HEK293 (cell line): ENCODE results near the gene GTF2IRD1.

Source experiments
- AEBP2 ChIP-seq: fragments of 450-650 bp; formaldehyde crosslinking; IDR thresholded peaks from 2 replicates; pipeline ENCODE4 v1.5.1; 2016; ENCODE audit warnings: missing biosample characterization, missing genetic modification characterization, borderline replicate concordance
- BCL11A ChIP-seq: fragments of 450-650 bp; formaldehyde crosslinking; IDR thresholded peaks from 2 replicates; pipeline ENCODE4 v1.5.1; 2016; ENCODE audit warnings: low read depth, missing biosample characterization, missing genetic modification characterization
- CTCF ChIP-seq: fragments of 450-650 bp; formaldehyde crosslinking; IDR thresholded peaks from 2 replicates; pipeline ENCODE4 v1.5.1; 2016; ENCODE audit warnings: missing biosample characterization, missing genetic modification characterization
- KLF17 ChIP-seq: fragments of 450-650 bp; formaldehyde crosslinking; IDR thresholded peaks from 2 replicates; pipeline ENCODE4 v1.5.1; 2016; ENCODE audit warnings: missing biosample characterization, missing genetic modification characterization
- SETDB1 ChIP-seq: IDR thresholded peaks from one replicate; pipeline ENCODE4 v1.6.1; 2017; ENCODE audit warnings: mild to moderate bottlenecking, low read length, moderate library complexity, mixed read lengths; ENCODE audit not compliant: insufficient read length
- WT1 ChIP-seq: fragments of 450-650 bp; formaldehyde crosslinking; IDR thresholded peaks from 2 replicates; pipeline ENCODE4 v1.5.1; 2016; ENCODE audit warnings: missing biosample characterization, missing genetic modification characterization
- YY1 ChIP-seq: fragments of 450-650 bp; formaldehyde crosslinking; IDR thresholded peaks from 2 replicates; pipeline ENCODE4 v1.5.1; 2018; ENCODE audit warnings: missing biosample characterization, missing genetic modification characterization
- ZBTB26 ChIP-seq: fragments of 450-650 bp; formaldehyde crosslinking; optimal IDR thresholded peaks from 2 replicates; pipeline ENCODE3; 2016; ENCODE audit warnings: missing biosample characterization, mild to moderate bottlenecking, missing genetic modification characterization
- ZBTB6 ChIP-seq: fragments of 450-650 bp; formaldehyde crosslinking; IDR thresholded peaks from 2 replicates; pipeline ENCODE4 v1.5.1; 2017; ENCODE audit warnings: missing biosample characterization, missing genetic modification characterization
- ZFP41 ChIP-seq: fragments of 450-650 bp; formaldehyde crosslinking; IDR thresholded peaks from 2 replicates; pipeline ENCODE4 v1.5.1; 2016; ENCODE audit warnings: missing biosample characterization, missing genetic modification characterization, borderline replicate concordance
- ZNF274 ChIP-seq, 2 experiments: fragments of 200-500 bp in 1 of 2; fragments of 450-650 bp in 1 of 2; sonication (Bioruptor generic) in 1 of 2; formaldehyde crosslinking in 1 of 2; IDR thresholded peaks; 2 replicates each; pipeline versions ENCODE4 v1.5.1 to v1.6.1; 2014 to 2016; ENCODE audit warnings: borderline replicate concordance in 1 of 2, inconsistent platforms in 1 of 2, low read length in 1 of 2, missing biosample characterization in 1 of 2, missing genetic modification characterization in 1 of 2
- ZNF280D ChIP-seq: fragments of 450-650 bp; formaldehyde crosslinking; IDR thresholded peaks from 2 replicates; pipeline ENCODE4 v1.5.1; 2016; ENCODE audit warnings: missing biosample characterization, missing genetic modification characterization
- ZNF558 ChIP-seq: fragments of 450-650 bp; formaldehyde crosslinking; IDR thresholded peaks from 2 replicates; pipeline ENCODE4 v1.5.1; 2016; ENCODE audit warnings: missing biosample characterization, missing genetic modification characterization
- ZNF768 ChIP-seq: fragments of 450-650 bp; formaldehyde crosslinking; IDR thresholded peaks from 2 replicates; pipeline ENCODE4 v1.5.1; 2018; ENCODE audit warnings: missing biosample characterization, mild to moderate bottlenecking, missing genetic modification characterization

- peak; percentile 61 for TF ChIP-seq ZBTB26 (tag by site-specific recombination)
- no peak for TF ChIP-seq SETDB1
- no peak for TF ChIP-seq CTCF (tag by site-specific recombination)
- no peak for TF ChIP-seq WT1 (tag by site-specific recombination)
- TF ChIP-seq ZNF280D (tag by site-specific recombination) = no peak
- TF ChIP-seq BCL11A (tag by site-specific recombination) = no peak
- TF ChIP-seq AEBP2 (tag by site-specific recombination) = no peak
- peak; percentile 42; the same call in 1 of the 2 replicates for TF ChIP-seq ZBTB6 (tag by site-specific recombination)
- no peak for TF ChIP-seq KLF17 (tag by site-specific recombination)
- no peak for TF ChIP-seq ZNF768 (tag by site-specific recombination)
- TF ChIP-seq ZNF274 (IDR thresholded peaks at IDR 0.05; ENCODE audit: low read length) = no peak
- no peak for TF ChIP-seq ZNF274 (tag by site-specific recombination; IDR thresholded peaks at IDR 0.05; ENCODE audit: borderline replicate concordance)
- TF ChIP-seq ZNF558 (tag by site-specific recombination) = no peak
- no peak for TF ChIP-seq YY1 (tag by site-specific recombination)
- no peak for TF ChIP-seq ZFP41
Measured at GRCh38 chr7:74606101-74606908, 152.6 kb downstream of the GTF2IRD1 start.
